MCF 10A (cell line): Measurements from ENCODE around the gene CWC27. TPM values are rescaled to one million over a fixed set of nuclear protein-coding genes. Genes with fewer than 3 reads are reported as not detected.

Experiments
- BruUV-seq: library from RNA; stranded (reverse); fragments of 400-500 nt; replicated peaks from 2 replicates; lab custom pipeline; 2021; lab: Mats Ljungman, UMichigan
- CTCF ChIA-PET: fragments of 300-600 bp; sonication (Branson Sonifier 250); formaldehyde crosslinking; extraction: SDS; loops from one replicate; lab custom pipeline; 2021; ENCODE audit warnings: antibody characterized with exemption, inconsistent platforms; lab: Yijun Ruan, JAX
- POLR2A ChIA-PET: fragments of 300-600, 350-650 bp; sonication (Branson Sonifier 250); formaldehyde crosslinking; extraction: SDS; loops from one replicate; lab custom pipeline; 2020; ENCODE audit warnings: antibody characterized with exemption, inconsistent platforms; lab: Yijun Ruan, JAX
- DNase-seq: peaks from one replicate; pipeline ENCODE4 v3.0.0-alpha.2; 2018; ENCODE audit not compliant: unreplicated experiment
- H3K27ac Mint-ChIP-seq: one replicate; pipeline ENCODE4 v1.8.0; 2022; ENCODE audit warnings: mild to moderate bottlenecking, low read depth, mixed read lengths; ENCODE audit not compliant: unreplicated experiment
- H3K27me3 Mint-ChIP-seq: one replicate; pipeline ENCODE4 v1.8.0; 2022; ENCODE audit warnings: mixed read lengths; ENCODE audit not compliant: insufficient read depth, unreplicated experiment
- H3K36me3 Mint-ChIP-seq: one replicate; pipeline ENCODE4 v1.8.0; 2022; ENCODE audit warnings: mild to moderate bottlenecking, moderate library complexity, mixed read lengths; ENCODE audit not compliant: insufficient read depth, unreplicated experiment
- H3K4me1 Mint-ChIP-seq: one replicate; pipeline ENCODE4 v1.8.0; 2022; ENCODE audit warnings: mixed read lengths; ENCODE audit not compliant: insufficient read depth, unreplicated experiment
- H3K4me3 Mint-ChIP-seq: one replicate; pipeline ENCODE4 v1.8.0; 2022; ENCODE audit warnings: mild to moderate bottlenecking, moderate library complexity, mixed read lengths; ENCODE audit not compliant: unreplicated experiment
- H3K9me3 Mint-ChIP-seq: one replicate; pipeline ENCODE4 v1.8.0; 2022; ENCODE audit warnings: mixed read lengths; ENCODE audit not compliant: unreplicated experiment
- CTCF ChIP-seq: fragments of 200-600 bp; IDR thresholded peaks from one replicate; pipeline ENCODE4 v1.8.0; 2022; ENCODE audit warnings: antibody characterized with exemption, mild to moderate bottlenecking; ENCODE audit not compliant: unreplicated experiment
- intact Hi-C: fragments of 100-400 bp; cut with micrococcal nuclease; formaldehyde crosslinking; loops from 2 replicates; pipeline ENCODE4 v1.14.1; 2022
- total RNA-seq: library from RNA; stranded (reverse); gene quantifications from 2 replicates; pipeline ENCODE4 v1.2.3, GENCODE V29; 2022

Gene CWC27
- total RNA-seq, 1 experiment from 2014 or later, result 34.2 TPM

DNA sequence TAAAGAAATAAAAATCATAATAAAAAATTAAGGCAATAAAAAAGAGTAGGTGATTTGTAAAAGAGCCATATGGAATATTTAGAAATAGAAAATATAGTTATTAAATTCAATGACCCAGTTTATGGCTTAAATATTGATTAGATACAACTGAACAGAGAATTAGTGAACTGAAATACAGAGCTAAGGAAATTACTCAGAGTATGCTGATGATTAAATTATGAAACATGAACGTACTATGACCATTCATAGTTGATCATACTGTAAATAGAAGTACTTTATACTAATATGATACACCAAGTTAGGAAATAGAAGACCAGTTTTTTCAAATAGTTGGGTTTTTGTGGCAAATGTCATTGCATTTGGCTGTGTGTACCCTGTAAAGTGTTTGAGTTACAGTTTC, 194.5 kb downstream of the CWC27 start:
- intact Hi-C loops, result no loop called here
- TF ChIP-seq CTCF, result no peak
- Mint-ChIP-seq H3K27ac (no peak overlapping the region), H3K36me3 (no peaks in the 10 kb centered on the region), H3K4me3 (no peak overlapping the region), H3K27me3 (no peaks in the 10 kb centered on the region), H3K9me3 (peaks cover 10% of the 10 kb centered on the region), H3K4me1 (no peaks in the 10 kb centered on the region)
- no TSS peak for BruUV-seq
- CTCF ChIA-PET, result interaction anchor here (0.6 to 5.5 kb wide), 3 partner anchors 16 to 518 kb away, joined by 3 to 41 read pairs (median 4); partner anchors contain the start of gene ADAMTS6
- DNase-seq, result no peak
- POLR2A ChIA-PET, result interaction anchor here (0.7 to 1.1 kb wide), 2 partner anchors 21 to 520 kb away, joined by 3 read pairs; no protein-coding TSS in a partner anchor

DNA sequence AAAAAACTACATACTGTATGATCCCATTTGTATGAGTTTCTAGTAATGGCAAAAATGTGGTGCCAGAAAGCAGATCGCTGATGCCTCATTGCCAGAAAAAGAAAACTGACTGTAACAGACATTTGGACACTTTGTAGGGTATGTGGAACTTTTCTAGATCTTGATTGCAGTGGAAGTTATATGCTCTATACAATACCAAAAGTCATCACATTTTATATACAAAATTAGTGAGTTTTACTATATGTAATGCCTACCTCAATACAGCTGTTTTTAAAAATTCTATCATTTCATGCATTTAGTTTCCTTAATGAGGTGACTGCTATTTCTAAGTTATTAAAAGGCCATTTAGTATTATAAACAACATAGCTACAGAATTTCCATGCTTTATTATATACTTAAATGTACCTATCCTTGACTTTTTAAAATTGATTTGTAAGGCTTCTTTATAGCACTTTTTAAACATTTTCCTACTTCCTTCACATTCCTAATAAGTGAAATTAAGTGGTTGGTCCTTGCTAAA, 199.9 kb downstream of the CWC27 start:
- Mint-ChIP-seq H3K27me3 (no peaks in the 10 kb centered on the region), H3K27ac (no peak overlapping the region), H3K4me3 (no peak overlapping the region), H3K4me1 (no peaks in the 10 kb centered on the region), H3K36me3 (no peaks in the 10 kb centered on the region), H3K9me3 (no peaks in the 10 kb centered on the region)
- BruUV-seq, result no TSS peak
- no peak for TF ChIP-seq CTCF
- intact Hi-C loops, result no loop called here
- ChIA-PET POLR2A (no interaction called here), CTCF (no interaction called here)
- no peak for DNase-seq

- H3K27me3 Mint-ChIP-seq, result no peaks in the 10 kb centered on the region
- H3K27ac Mint-ChIP-seq, result no peak overlapping the region
- H3K4me3 Mint-ChIP-seq, result no peak overlapping the region
- DNase-seq, result no peak
- intact Hi-C loops, result no loop called here
- no TSS peak for BruUV-seq
- no peaks in the 10 kb centered on the region for H3K4me1 Mint-ChIP-seq
- H3K9me3 Mint-ChIP-seq, result no peaks in the 10 kb centered on the region
- peaks cover 6% of the 10 kb centered on the region for H3K36me3 Mint-ChIP-seq
- ChIA-PET POLR2A (no interaction called here), CTCF (no interaction called here)
- no peak for TF ChIP-seq CTCF
Observed at GRCh38 chr5:64969578-64969977, 200.8 kb downstream of the CWC27 start.

GRCh38 chr5:64971513-64971912, 202.8 kb downstream of the CWC27 start:
- CTCF ChIA-PET, result no interaction called here
- DNase-seq, result no peak
- H3K27ac Mint-ChIP-seq, result no peak overlapping the region
- POLR2A ChIA-PET, result interaction anchor here (0.6 kb wide), 2 partner anchors 49 to 581 kb away, joined by 3 read pairs; no protein-coding TSS in a partner anchor
- H3K27me3 Mint-ChIP-seq, result no peaks in the 10 kb centered on the region
- TF ChIP-seq CTCF, result no peak
- no peaks in the 10 kb centered on the region for H3K4me1 Mint-ChIP-seq
- no peaks in the 10 kb centered on the region for H3K9me3 Mint-ChIP-seq
- H3K4me3 Mint-ChIP-seq, result no peak overlapping the region
- intact Hi-C loops, result no loop called here
- no TSS peak for BruUV-seq
- peaks cover 12% of the 10 kb centered on the region for H3K36me3 Mint-ChIP-seq
